GM19467 (cell line): ENCODE data around the gene MBTPS1.
"Not testable (repeated sequence)": the region's sequence is repeated elsewhere in the genome, so short reads cannot be mapped to it uniquely, and the experiment has no call there.

Experiments
- ATAC-seq: cut with Tn5 transposase; IDR thresholded peaks from one replicate; pipeline ENCODE4 v1.9.1; 2021; ENCODE audit warnings: mild to moderate bottlenecking, moderate library complexity; ENCODE audit not compliant: unreplicated experiment

Gene MBTPS1

GRCh38 chr16:84137769-84138357, 21.1 kb upstream of the MBTPS1 start:
- ATAC-seq: no peak

- no peak for ATAC-seq
Measured at GRCh38 chr16:84137287-84137686, 20.5 kb upstream of the MBTPS1 start.

DNA sequence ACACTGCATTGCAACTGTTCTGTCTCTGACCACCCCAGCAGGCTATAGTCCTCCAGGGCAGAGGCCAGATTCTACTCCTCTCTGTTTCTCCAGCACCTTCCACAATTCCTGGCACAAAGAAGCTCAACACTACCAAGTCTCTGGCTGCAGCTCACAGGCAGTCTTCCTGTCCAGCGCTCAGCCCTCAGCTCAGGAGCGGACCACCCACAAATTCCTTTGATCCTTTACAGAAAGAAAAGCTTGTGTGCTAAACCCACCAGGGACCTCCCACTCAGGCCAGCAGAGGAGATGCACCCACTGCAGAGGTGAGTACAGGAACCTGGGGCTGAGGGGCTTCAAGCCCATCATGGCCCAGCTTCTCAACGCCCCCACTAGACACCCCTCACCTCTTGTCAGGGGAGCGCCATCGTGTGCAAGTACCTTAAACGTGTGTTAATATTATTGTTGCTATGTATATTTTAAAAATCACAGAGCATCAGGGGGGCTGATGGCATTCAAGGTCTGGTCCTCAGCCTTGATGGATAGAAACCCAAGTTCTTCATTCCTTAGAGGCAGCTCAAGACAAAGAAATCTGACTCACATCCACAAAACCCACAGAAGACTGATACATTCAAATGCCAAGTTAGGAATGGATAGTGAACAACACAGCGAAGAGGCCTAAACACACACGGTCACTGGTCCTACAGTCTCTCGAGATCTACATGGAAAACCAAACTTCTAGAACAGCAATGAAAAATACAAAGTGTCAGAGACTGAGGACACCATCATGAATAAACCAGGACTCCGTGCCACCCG, 19.8 kb upstream of the MBTPS1 start:
- no peak for ATAC-seq

DNA sequence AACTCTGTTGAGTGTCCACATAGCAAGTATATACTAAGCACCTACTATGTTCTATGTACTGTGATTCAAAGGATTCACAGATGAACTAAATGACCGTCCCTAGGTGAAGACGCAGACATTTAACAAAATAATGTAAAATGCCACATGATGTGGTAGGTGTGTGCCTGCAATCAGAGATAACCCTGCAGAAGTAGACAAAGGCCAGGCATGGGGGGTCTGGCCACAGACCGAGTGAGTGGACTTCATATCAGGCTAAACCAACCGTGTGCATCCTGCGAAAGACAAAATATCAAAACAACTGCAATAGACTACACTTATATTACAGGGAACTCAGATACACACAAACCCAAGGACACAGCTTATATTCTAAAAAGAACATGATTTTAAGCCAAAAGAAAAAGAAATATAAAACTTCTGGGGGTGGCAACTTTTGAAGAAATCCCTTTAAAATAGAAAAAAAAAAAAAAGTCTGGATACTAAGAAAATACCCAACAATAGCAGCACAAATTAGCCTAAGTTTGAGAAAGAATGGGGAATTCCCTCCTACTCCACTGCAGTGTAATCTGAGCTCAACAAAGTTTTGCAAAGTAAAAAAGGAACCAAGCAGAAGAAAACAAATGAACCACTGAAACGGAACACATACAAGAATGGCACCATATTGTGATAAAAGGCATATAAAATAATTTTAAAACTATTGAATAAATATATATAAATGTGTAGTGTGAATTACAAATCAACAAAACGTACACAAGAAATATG, 16.0 kb upstream of the MBTPS1 start:
- ATAC-seq: no peak

DNA sequence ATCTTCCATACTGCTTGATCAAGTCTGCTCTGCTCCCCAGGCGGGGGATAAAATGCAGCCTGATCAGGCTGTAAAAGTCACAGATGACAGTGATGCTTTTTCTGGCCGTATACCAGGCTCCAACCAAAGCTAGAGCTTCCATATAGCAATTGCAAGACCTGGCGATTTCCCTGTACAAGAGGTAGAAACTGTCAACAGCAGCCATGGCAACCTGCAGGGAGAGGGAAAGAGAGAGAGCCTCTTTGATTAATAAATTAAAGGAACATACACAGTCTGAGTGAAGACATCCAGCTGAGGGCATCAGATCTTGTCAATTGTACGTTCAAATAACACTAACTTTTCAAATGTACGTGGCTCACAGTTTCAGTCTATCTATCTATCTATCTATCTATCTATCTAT, 14.4 kb upstream of the MBTPS1 start:
- ATAC-seq: no peak

GRCh38 chr16:84124257-84125073, 7.7 kb upstream of the MBTPS1 start:
- no peak for ATAC-seq

DNA sequence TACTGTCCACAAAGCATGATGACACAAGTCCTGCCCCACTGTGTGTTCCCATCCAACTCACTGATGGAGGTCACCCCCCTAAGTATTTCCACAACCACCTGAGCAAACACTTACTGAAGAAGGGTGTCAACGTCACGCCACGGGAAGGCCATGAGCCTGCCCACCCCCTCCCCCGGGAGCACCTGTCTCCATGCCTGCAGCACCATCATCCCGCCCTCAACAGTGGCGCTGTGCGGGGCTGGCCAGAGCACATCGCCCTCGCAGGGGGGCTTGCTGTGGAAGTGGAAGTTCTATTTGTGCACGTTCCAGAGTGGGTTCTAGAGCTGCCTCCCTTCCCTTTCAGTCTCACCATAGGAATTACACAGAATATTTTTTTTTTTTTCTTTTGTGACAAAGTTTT, 4.3 kb upstream of the MBTPS1 start:
- ATAC-seq: no peak

DNA sequence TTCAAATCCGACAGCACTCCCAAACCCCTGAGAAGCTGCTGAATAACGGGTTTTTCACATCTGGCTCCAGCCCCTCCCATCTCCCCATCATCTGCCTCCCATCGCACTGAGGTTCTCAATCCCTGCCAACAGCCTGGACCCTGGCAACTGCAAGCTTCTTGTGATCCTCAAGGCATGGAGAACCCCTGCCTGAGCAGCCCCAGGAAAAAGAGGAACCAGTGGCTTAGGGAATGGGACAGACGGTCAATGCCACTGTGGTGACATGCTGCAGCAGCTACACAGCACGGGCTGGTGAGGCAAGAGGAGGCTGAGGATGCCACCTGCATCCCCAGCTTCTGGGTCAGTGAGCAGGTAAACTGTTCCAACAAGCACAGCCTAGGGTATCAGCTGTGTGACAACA, 3.3 kb upstream of the MBTPS1 start:
- no peak for ATAC-seq

- ATAC-seq: no peak
Measured at GRCh38 chr16:84119368-84119767, 2.6 kb upstream of the MBTPS1 start.

GRCh38 chr16:84118315-84118714, 1.6 kb upstream of the MBTPS1 start:
- not testable (repeated sequence) for ATAC-seq

- no peak for ATAC-seq
Measured at GRCh38 chr16:84117494-84117843, 727 bp upstream of the MBTPS1 start.

GRCh38 chr16:84115919-84116719, 623 bp downstream of the MBTPS1 start:
- ATAC-seq: peak; percentile 22

GRCh38 chr16:84111949-84112348, 4.8 kb downstream of the MBTPS1 start:
- ATAC-seq: not testable (repeated sequence)

DNA sequence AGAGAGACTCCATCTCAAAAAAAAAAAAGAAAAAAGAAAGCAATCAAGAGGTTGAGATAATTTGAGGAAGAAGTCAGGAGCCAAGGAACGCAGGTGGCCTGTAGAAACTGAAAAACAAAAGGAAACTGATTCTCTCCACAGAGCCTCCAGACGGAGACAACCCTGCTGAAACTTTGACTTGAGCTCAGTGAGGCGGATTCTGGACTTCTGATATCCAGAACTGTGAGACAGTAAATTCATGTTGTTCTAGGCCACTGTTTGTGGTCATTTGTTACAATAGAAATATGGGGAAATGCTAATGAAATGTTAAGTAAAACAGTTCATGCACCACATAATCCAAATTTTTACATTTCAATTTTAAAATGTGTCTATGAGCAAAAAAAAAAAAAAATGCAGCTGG, 5.2 kb downstream of the MBTPS1 start:
- ATAC-seq: no peak

- no peak for ATAC-seq
Measured at GRCh38 chr16:84110527-84110926, 6.2 kb downstream of the MBTPS1 start.

DNA sequence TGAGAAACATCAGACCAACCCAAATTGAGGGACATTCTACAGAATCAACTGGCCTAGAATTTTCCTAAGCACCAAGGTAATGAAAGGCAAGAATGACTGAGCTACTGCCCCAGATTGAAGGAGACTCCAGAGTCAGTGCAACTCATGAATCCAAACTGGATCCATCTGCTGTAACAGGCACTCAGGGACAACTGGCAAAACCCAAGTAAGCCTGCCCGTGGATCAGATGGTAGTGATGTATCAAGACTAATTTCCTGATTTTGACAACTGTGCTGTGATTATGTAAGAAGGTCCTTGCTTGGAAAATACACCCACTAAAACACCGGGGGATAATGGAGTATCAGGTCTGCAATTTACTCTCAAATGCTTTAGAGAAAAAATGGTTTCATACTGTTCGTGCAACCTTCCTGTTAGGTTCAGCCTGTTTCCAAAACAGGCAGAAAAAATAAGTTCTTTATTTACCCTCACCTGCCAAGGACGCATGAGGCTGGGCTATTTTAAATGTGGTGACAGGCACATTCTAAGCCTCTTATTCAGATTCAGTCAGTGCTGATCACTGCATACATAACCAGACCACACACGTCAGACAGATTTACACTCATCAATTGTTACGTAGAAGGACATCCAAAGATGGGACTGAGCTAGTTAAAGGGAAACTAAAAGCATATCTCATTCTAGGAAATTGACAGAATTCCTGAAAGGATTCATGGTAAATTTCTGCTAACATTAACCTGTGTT, 7.0 kb downstream of the MBTPS1 start:
- no peak for ATAC-seq

DNA sequence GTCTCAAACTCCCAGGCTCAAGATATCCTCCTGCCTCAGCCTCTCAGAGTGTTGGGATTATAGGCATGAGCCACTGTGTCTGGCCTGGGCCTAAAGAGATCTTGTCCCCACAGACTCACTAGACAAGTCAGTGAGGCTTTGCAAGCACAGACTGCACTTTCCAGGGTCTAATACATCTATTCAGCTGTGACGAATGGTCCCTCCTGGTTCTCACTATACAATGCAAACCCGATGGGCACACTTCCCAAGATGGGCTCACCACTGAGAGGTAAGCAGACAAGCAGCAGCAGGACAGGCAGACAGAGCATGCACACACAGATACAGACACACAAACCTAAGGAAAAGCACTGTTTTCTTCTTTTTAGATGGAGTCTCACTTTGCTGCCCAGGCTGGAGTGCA, 8.8 kb downstream of the MBTPS1 start:
- no peak for ATAC-seq

DNA sequence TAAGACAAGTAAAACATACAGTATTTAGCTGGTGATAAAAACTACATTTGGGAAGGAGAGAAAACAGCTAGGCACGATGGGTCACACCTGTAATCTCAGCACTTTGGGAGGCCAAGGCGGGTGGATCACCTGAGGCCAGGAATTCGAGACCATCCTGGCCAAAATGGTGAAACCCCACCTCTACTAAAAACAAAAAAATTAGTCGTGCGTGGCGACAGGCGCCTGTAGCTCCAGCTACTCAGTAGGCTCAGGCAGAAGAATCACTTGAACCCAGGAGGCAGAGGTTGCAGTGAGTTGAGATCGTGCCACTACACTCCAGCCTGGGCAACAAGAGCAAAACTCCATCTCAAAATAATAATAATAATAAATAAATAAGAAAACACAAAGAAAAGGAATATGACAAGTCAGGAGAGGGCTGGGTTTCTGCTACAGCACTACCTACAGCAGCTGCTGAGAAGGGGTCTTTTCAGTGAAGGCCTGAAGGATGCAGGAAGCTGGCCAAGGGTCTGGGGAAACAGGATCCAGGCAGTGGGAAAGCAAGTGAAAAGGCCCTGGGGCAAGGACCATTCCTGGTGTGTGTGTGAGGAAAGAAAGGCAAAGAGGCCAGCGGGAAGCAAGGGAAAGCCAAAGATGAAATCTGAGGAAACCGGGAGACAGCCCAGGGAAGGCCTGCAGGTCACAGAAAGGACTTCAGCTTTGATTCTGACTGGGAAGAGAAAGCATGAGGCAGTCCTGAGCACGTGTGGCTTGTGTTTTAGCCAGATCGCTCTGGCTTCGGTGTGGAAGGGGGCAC, 10.6 kb downstream of the MBTPS1 start:
- ATAC-seq: no peak

GRCh38 chr16:84105301-84105815, 11.4 kb downstream of the MBTPS1 start:
- ATAC-seq: no peak
